Liver (tissue), 9 donors: ENCODE data around the gene BSDC1. TPM values are rescaled to one million over a fixed set of nuclear protein-coding genes. Genes with fewer than 3 reads are reported as not detected.

ENCODE experiments used
- DNase-seq: peaks from one replicate; pipeline ENCODE4 v3.0.0-alpha.2; 2017; ENCODE audit warnings: low spot score
- H3K27ac ChIP-seq, 2 donors: one replicate each; pipeline ENCODE4 v1.7.0; 2013; ENCODE audit warnings: inconsistent platforms in 2 of 2, low read length in 2 of 2, control low read depth in 1 of 2, low read depth in 1 of 2, mild to moderate bottlenecking in 1 of 2
- H3K27me3 ChIP-seq, 4 donors: one replicate each; pipeline versions ENCODE4 v1.6.1 to v1.7.0; 2013; ENCODE audit warnings: low read length in 3 of 4, inconsistent platforms in 1 of 4, mild to moderate bottlenecking in 1 of 4, moderate library complexity in 1 of 4; ENCODE audit not compliant: control insufficient read depth in 4 of 4, insufficient read depth in 4 of 4
- H3K36me3 ChIP-seq, 4 donors: one replicate each; pipeline versions ENCODE4 v1.6.1 to v1.7.0; 2013; ENCODE audit warnings: low read length in 3 of 4, mild to moderate bottlenecking in 3 of 4, low read depth in 1 of 4, moderate library complexity in 1 of 4; ENCODE audit not compliant: control insufficient read depth in 4 of 4, insufficient read depth in 3 of 4
- H3K4me1 ChIP-seq, 4 donors: one replicate each; pipeline versions ENCODE4 v1.6.1 to v1.7.0; 2013; ENCODE audit warnings: low read length in 3 of 4, mild to moderate bottlenecking in 3 of 4, moderate library complexity in 1 of 4; ENCODE audit not compliant: control insufficient read depth in 4 of 4, insufficient read depth in 4 of 4
- H3K4me3 ChIP-seq, 3 donors: one replicate each; pipeline versions ENCODE4 v1.6.1 to v1.7.0; 2013; ENCODE audit warnings: low read length in 3 of 3, control low read depth in 1 of 3, low read depth in 1 of 3, mild to moderate bottlenecking in 1 of 3
- H3K9ac ChIP-seq, 2 donors: one replicate each; pipeline ENCODE4 v1.7.0; 2013; ENCODE audit warnings: low read length in 2 of 2, mild to moderate bottlenecking in 2 of 2, moderate library complexity in 2 of 2, control low read depth in 1 of 2, low read depth in 1 of 2
- H3K9me3 ChIP-seq, 4 donors: one replicate each; pipeline versions ENCODE4 v1.6.1 to v1.7.0; 2013; ENCODE audit warnings: low read length in 3 of 4; ENCODE audit not compliant: control insufficient read depth in 4 of 4
- ATF3 ChIP-seq: IDR thresholded peaks from 2 replicates; pipeline ENCODE4 v1.6.1; 2016; ENCODE audit warnings: antibody characterized with exemption
- CTCF ChIP-seq: fragments of 150-350 bp; IDR thresholded peaks from 2 replicates; pipeline ENCODE4 v1.5.1; 2017; ENCODE audit warnings: improper control_type of control experiment, low read depth, low read length; ENCODE audit not compliant: missing input control
- EGR1 ChIP-seq, 2 donors: IDR thresholded peaks; 2 replicates each; pipeline ENCODE4 v1.6.1; 2016 to 2018; ENCODE audit warnings: antibody characterized with exemption in 2 of 2, low read depth in 2 of 2
- FOXA1 ChIP-seq: IDR thresholded peaks from 2 replicates; pipeline ENCODE4 v1.6.1; 2016; ENCODE audit warnings: antibody characterized with exemption
- FOXA2 ChIP-seq: IDR thresholded peaks from 2 replicates; pipeline ENCODE4 v1.6.1; 2016; ENCODE audit warnings: antibody characterized with exemption
- GABPA ChIP-seq, 2 donors: IDR thresholded peaks in 1 of 2; conservative IDR thresholded peaks in 1 of 2; 2 replicates each; pipeline ENCODE4 v1.6.1; 2016; ENCODE audit warnings: antibody characterized with exemption in 2 of 2, mild to moderate bottlenecking in 1 of 2, moderate library complexity in 1 of 2
- HNF4A ChIP-seq, 2 donors: conservative IDR thresholded peaks; 2 replicates each; pipeline ENCODE4 v1.6.1; 2016; ENCODE audit warnings: antibody characterized with exemption in 2 of 2, mild to moderate bottlenecking in 2 of 2
- HNF4G ChIP-seq: IDR thresholded peaks from 2 replicates; pipeline ENCODE4 v1.6.1; 2016; ENCODE audit warnings: antibody characterized with exemption
- JUND ChIP-seq, 2 donors: IDR thresholded peaks; 2 replicates each; pipeline ENCODE4 v1.6.1; 2016; ENCODE audit warnings: antibody characterized with exemption in 2 of 2
- MAX ChIP-seq: IDR thresholded peaks from 2 replicates; pipeline ENCODE4 v1.6.1; 2016; ENCODE audit warnings: antibody characterized with exemption
- NR2F2 ChIP-seq: IDR thresholded peaks from 2 replicates; pipeline ENCODE4 v1.6.1; 2016; ENCODE audit warnings: antibody characterized with exemption
- RAD21 ChIP-seq, 2 donors: IDR thresholded peaks; 2 replicates each; pipeline ENCODE4 v1.6.1; 2016; ENCODE audit warnings: antibody characterized with exemption in 2 of 2, mild to moderate bottlenecking in 2 of 2
- REST ChIP-seq: IDR thresholded peaks from 2 replicates; pipeline ENCODE4 v1.6.1; 2016; ENCODE audit warnings: antibody characterized with exemption, mild to moderate bottlenecking
- RXRA ChIP-seq, 2 donors: IDR thresholded peaks; 2 replicates each; pipeline ENCODE4 v1.6.1; 2017 to 2018; ENCODE audit warnings: antibody characterized with exemption in 2 of 2, mild to moderate bottlenecking in 1 of 2
- SP1 ChIP-seq: IDR thresholded peaks from 2 replicates; pipeline ENCODE4 v1.6.1; 2018; ENCODE audit warnings: antibody characterized with exemption, mild to moderate bottlenecking
- TAF1 ChIP-seq: conservative IDR thresholded peaks from 2 replicates; pipeline ENCODE4 v1.6.1; 2016; ENCODE audit warnings: antibody characterized with exemption, mild to moderate bottlenecking
- YY1 ChIP-seq: IDR thresholded peaks from 2 replicates; pipeline ENCODE4 v1.6.1; 2016; ENCODE audit warnings: antibody characterized with exemption, mild to moderate bottlenecking
- ZBTB33 ChIP-seq: IDR thresholded peaks from 2 replicates; pipeline ENCODE4 v1.6.1; 2016; ENCODE audit warnings: antibody characterized with exemption
- WGBS: extraction: QIAGEN DNeasy Blood & Tissue Kit; methylation state at CpG from one replicate; pipeline ENCODE4 v1.1.7; 2013; 5-methylcytosine and 5-hydroxymethylcytosine counted together
- polyA plus RNA-seq, 2 donors: library from polyadenylated mRNA; stranded (reverse) in 1 of 2; unstranded in 1 of 2; fragments of 200-250 nt in 1 of 2; fragments of >200 nt in 1 of 2; fragmentation: Nextera tagmentation in 1 of 2; extraction: Ambion mirVana in 1 of 2; gene quantifications; one replicate each; pipeline versions ENCODE4 v1.2.1 to v1.2.3, GENCODE V29; 2013 to 2015
- total RNA-seq, 2 donors: library from RNA; depleted of rRNA; stranded (reverse); fragments of >200 nt; gene quantifications; one replicate each; pipeline ENCODE4 v1.2.3, GENCODE V29; 2014
- donor health status: healthy.
- donor health status: healthy.
- donor health status: healthy.
- donor health status: healthy.
- donor health status: healthy.

BSDC1 gene
- total and polyA plus RNA-seq, 4 donors: 40.0 to 65.9 (median 52.0) TPM

GRCh38 chr1:32341186-32341757 lies 53.0 kb downstream of the BSDC1 start:
- H3K4me1 ChIP-seq: peaks cover 2 to 11% (median 5%) of the 10 kb centered on the region in 4 donors
- H3K4me3 ChIP-seq: no peak overlapping the region
- no peak overlapping the region for H3K27ac ChIP-seq
- TF ChIP-seq SP1 (no peak), NR2F2 (no peak), TAF1 (no peak), REST (no peak), CTCF (no peak), FOXA2 (no peak), HNF4G (no peak), ZBTB33 (no peak), EGR1 (IDR thresholded peaks at IDR 0.05; ENCODE audit: low read depth in 2 of 2) (no peak), RAD21 (IDR thresholded peaks at IDR 0.05) (no peak), JUND (IDR thresholded peaks at IDR 0.05) (no peak), FOXA1 (no peak), HNF4A (conservative IDR thresholded peaks at IDR 0.05) (no peak), YY1 (no peak)
- H3K9me3 ChIP-seq: no peaks in the 10 kb centered on the region
- no peak for DNase-seq
- no peaks in the 10 kb centered on the region for H3K27me3 ChIP-seq
- no peak overlapping the region for H3K9ac ChIP-seq
- no peaks in the 10 kb centered on the region for H3K36me3 ChIP-seq
- 95% methylated on average over 11 of the region's 11 CpGs for WGBS

- no peak overlapping the region for H3K4me3 ChIP-seq
- H3K4me1 ChIP-seq: peaks cover 2 to 19% (median 8%) of the 10 kb centered on the region in 4 donors
- no peaks in the 10 kb centered on the region for H3K27me3 ChIP-seq
- H3K36me3 ChIP-seq: no peaks in the 10 kb centered on the region
- DNase-seq: no peak
- no peak overlapping the region for H3K27ac ChIP-seq
- 80% methylated on average over 5 of the region's 5 CpGs for WGBS
- H3K9ac ChIP-seq: no peak overlapping the region
- no peaks in the 10 kb centered on the region for H3K9me3 ChIP-seq
- TF ChIP-seq FOXA1 (no peak), ZBTB33 (no peak), RXRA (IDR thresholded peaks at IDR 0.05) (no peak), FOXA2 (no peak), ATF3 (no peak), TAF1 (no peak), RAD21 (IDR thresholded peaks at IDR 0.05) (no peak), YY1 (no peak), NR2F2 (no peak), HNF4A (conservative IDR thresholded peaks at IDR 0.05) (no peak), EGR1 (IDR thresholded peaks at IDR 0.05; ENCODE audit: low read depth in 2 of 2) (no peak), GABPA (IDR thresholded peaks at IDR 0.05 in 1 of 2, conservative IDR thresholded peaks at IDR 0.05 in 1 of 2) (no peak), SP1 (no peak), MAX (no peak), CTCF (no peak), JUND (IDR thresholded peaks at IDR 0.05) (no peak), HNF4G (no peak)
Measured at GRCh38 chr1:32339363-32339978, 54.8 kb downstream of the BSDC1 start.
